Vein endothelial cell (primary cell): ENCODE measurements around the gene EXOSC3. TPM values are rescaled to one million over a fixed set of nuclear protein-coding genes. Genes with fewer than 3 reads are reported as not detected.

Experiments
- total RNA-seq: library from RNA; depleted of rRNA; stranded (reverse); fragments of >200 nt; gene quantifications from 2 replicates; pipeline ENCODE4 v1.2.3, GENCODE V29; 2012

The EXOSC3 gene
- 21.9 and 22.7 TPM in 2 replicates for total RNA-seq

GRCh38 chr9:37784616-37785483, at the start of gene EXOSC3:
Gene EXOSC3 (minus strand): TSS chr9:37785064. CDS start chr9:37785044, 20 bp downstream.

GRCh38 chr9:37800631-37801286, 15.9 kb upstream of the EXOSC3 start, which contains the start of gene DCAF10:
Gene DCAF10 (plus strand): TSS chr9:37800797. CDS start chr9:37800867, 70 bp downstream.

DNA sequence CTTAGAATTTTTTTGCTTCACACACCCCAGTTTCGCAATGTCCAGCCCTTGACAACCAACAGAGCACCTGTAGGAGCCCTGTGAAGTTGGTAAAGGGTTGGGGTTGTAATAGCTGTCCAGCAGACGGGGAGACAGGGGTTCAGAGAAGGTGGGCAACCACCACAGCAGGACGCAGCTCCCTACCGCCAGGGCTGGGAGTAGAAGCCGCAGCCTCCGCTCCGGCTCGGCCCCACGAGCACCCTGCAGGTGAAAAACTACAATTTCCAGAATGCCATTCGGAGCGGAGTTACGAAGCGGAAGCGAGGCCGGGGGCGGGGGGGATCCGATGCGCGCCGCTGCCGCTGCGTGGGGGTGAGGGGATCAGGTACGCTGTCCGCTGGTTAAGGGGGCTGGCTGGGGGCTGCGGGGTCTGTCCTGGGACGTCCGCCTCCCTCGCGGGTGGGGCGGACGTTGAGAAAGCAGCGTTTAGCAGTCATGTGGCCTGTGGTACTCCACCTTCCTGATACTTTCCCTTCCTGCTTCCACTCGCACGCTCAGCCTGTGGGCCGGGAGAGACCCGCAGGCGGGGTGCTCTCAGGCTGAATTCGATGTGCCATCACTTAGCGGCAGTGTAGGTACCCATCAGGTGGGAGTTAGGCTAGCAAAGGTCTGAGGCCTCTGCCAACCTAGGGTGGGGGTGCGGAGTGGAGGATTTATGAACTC, 31.2 kb downstream of the EXOSC3 start, which contains the start of gene TRMT10B:
TSS of gene TRMT10B (plus strand) at position 317 of the 702 bp plus-strand sequence. CDS start 8,127 bp downstream, outside the sequence.

Other genes with a start within 250 kb of the EXOSC3 start
- 10.9 and 11.8 TPM in 2 replicates for gene FBXO10, start 208.7 kb downstream of the EXOSC3 start, total RNA-seq
- 136 and 141 TPM in 2 replicates for gene TOMM5, start 192.5 kb downstream of the EXOSC3 start, total RNA-seq
- not detected in 2 replicates for gene FRMPD1, start 134.1 kb downstream of the EXOSC3 start, total RNA-seq
- 3.1 and 3.3 TPM in 2 replicates for gene TRMT10B, start 31.3 kb downstream of the EXOSC3 start, total RNA-seq
- 22.2 and 24.5 TPM in 2 replicates for gene DCAF10, start 15.7 kb upstream of the EXOSC3 start, total RNA-seq
- 73.5 and 75.1 TPM in 2 replicates for gene SLC25A51, start 119.1 kb upstream of the EXOSC3 start, total RNA-seq